Loucy (cell line): Measurements from ENCODE around the gene DNAJB8.

ENCODE experiments used
- H2AFZ ChIP-seq: fragments of 200-600 bp; sonication (generic); 2 replicates; pipeline ENCODE4 v1.6.0; 2016; ENCODE audit warnings: antibody characterized with exemption, mild to moderate bottlenecking, low read length, moderate library complexity
- H3F3A ChIP-seq: fragments of 200-600 bp; 2 replicates; pipeline ENCODE4 v1.6.0; 2016; ENCODE audit warnings: antibody characterized with exemption, low read depth, mild to moderate bottlenecking
- H3K27me3 ChIP-seq: fragments of 200-600 bp; sonication (generic); 2 replicates; pipeline ENCODE4 v1.6.1; 2014; ENCODE audit warnings: low read length, mild to moderate bottlenecking; ENCODE audit not compliant: insufficient read depth, poor library complexity, severe bottlenecking
- H3K36me3 ChIP-seq: fragments of 200-600 bp; sonication (generic); 2 replicates; pipeline ENCODE4 v1.6.1; 2016; ENCODE audit warnings: low read length; ENCODE audit not compliant: insufficient read depth
- H3K4me1 ChIP-seq: fragments of 200-600 bp; sonication (generic); 2 replicates; pipeline ENCODE4 v1.5.1; 2014; ENCODE audit warnings: low read length, mild to moderate bottlenecking; ENCODE audit not compliant: insufficient read depth, poor library complexity, severe bottlenecking
- H3K4me2 ChIP-seq: fragments of 200-600 bp; sonication (generic); 2 replicates; pipeline ENCODE4 v1.6.0; 2014; ENCODE audit warnings: antibody characterized with exemption, low read length, low read depth, mild to moderate bottlenecking; ENCODE audit not compliant: poor library complexity, severe bottlenecking
- H3K4me3 ChIP-seq: fragments of 200-600 bp; sonication (generic); 2 replicates; pipeline ENCODE4 v1.5.1; 2014; ENCODE audit warnings: low read length, mild to moderate bottlenecking, mixed read lengths; ENCODE audit not compliant: poor library complexity, severe bottlenecking
- H3K79me2 ChIP-seq: fragments of 200-600 bp; sonication (generic); 2 replicates; pipeline ENCODE4 v1.6.1; 2014; ENCODE audit warnings: low read length; ENCODE audit not compliant: insufficient read depth
- H3K9ac ChIP-seq: fragments of 200-600 bp; sonication (generic); 2 replicates; pipeline ENCODE4 v1.6.0; 2014; ENCODE audit warnings: mild to moderate bottlenecking, low read depth, low read length, moderate library complexity; ENCODE audit not compliant: poor library complexity, severe bottlenecking
- H3K9me2 ChIP-seq: fragments of 200-600 bp; sonication (generic); replicated peaks from 2 replicates; pipeline ENCODE4 v1.6.1; 2016; ENCODE audit warnings: low read depth, low read length, mixed read lengths
- H3K9me3 ChIP-seq: fragments of 200-600 bp; sonication (generic); 2 replicates; pipeline ENCODE4 v1.6.1; 2014; ENCODE audit warnings: mild to moderate bottlenecking, antibody characterized with exemption, low read length, low read depth; ENCODE audit not compliant: insufficient read depth
- H4K20me1 ChIP-seq: fragments of 200-600 bp; sonication (generic); 2 replicates; pipeline ENCODE4 v1.6.0; 2014; ENCODE audit warnings: antibody characterized with exemption, low read length, mild to moderate bottlenecking; ENCODE audit not compliant: insufficient read depth, poor library complexity, severe bottlenecking
- EZH2phosphoT487 ChIP-seq: fragments of 200-600 bp; IDR thresholded peaks from 2 replicates; pipeline ENCODE4 v1.6.1; 2018; ENCODE audit warnings: antibody characterized with exemption, mild to moderate bottlenecking, moderate library complexity, borderline replicate concordance
- TF ChIP-seq, protein P1 (sequence below): fragments of 200-600 bp; sonication (generic); conservative IDR thresholded peaks from 2 replicates; pipeline ENCODE4 v1.5.1; 2014; ENCODE audit warnings: mild to moderate bottlenecking, antibody characterized with exemption, low read length

DNAJB8 gene

GRCh38 chr3:128455116-128455515 lies 11.6 kb downstream of the DNAJB8 start:
- Histone ChIP-seq H3K4me2 (no peak overlapping the region), H3F3A (no peaks in the 10 kb centered on the region), H3K9me2 (no peaks in the 10 kb centered on the region), H3K36me3 (no peaks in the 10 kb centered on the region), H2AFZ (no peak overlapping the region), H3K79me2 (no peaks in the 10 kb centered on the region), H3K9ac (no peak overlapping the region), H3K4me1 (no peaks in the 10 kb centered on the region), H3K4me3 (no peak overlapping the region), H4K20me1 (no peaks in the 10 kb centered on the region), H3K9me3 (no peaks in the 10 kb centered on the region), H3K27me3 (no peaks in the 10 kb centered on the region)
- TF ChIP-seq EZH2phosphoT487 = no peak

DNA sequence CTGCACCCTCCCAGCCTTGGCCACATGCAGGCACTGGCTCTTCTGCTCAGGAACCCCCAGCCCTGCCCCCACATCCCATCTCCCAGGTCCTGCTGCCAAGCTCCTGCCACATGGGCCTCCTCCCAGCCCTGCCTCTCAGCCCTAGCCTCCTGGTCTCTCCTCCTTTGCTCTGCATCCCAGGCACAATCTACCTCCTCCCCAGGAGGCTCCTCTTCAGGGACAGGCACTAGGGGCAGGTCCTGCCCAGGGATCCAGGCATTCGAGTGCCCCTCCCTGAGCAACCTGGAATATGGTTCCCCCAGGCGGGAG lies 12.4 kb downstream of the DNAJB8 start:
- no peak for TF ChIP-seq EZH2phosphoT487
- TF ChIP-seq, protein P1, sequence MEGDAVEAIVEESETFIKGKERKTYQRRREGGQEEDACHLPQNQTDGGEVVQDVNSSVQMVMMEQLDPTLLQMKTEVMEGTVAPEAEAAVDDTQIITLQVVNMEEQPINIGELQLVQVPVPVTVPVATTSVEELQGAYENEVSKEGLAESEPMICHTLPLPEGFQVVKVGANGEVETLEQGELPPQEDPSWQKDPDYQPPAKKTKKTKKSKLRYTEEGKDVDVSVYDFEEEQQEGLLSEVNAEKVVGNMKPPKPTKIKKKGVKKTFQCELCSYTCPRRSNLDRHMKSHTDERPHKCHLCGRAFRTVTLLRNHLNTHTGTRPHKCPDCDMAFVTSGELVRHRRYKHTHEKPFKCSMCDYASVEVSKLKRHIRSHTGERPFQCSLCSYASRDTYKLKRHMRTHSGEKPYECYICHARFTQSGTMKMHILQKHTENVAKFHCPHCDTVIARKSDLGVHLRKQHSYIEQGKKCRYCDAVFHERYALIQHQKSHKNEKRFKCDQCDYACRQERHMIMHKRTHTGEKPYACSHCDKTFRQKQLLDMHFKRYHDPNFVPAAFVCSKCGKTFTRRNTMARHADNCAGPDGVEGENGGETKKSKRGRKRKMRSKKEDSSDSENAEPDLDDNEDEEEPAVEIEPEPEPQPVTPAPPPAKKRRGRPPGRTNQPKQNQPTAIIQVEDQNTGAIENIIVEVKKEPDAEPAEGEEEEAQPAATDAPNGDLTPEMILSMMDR = no peak

DNA sequence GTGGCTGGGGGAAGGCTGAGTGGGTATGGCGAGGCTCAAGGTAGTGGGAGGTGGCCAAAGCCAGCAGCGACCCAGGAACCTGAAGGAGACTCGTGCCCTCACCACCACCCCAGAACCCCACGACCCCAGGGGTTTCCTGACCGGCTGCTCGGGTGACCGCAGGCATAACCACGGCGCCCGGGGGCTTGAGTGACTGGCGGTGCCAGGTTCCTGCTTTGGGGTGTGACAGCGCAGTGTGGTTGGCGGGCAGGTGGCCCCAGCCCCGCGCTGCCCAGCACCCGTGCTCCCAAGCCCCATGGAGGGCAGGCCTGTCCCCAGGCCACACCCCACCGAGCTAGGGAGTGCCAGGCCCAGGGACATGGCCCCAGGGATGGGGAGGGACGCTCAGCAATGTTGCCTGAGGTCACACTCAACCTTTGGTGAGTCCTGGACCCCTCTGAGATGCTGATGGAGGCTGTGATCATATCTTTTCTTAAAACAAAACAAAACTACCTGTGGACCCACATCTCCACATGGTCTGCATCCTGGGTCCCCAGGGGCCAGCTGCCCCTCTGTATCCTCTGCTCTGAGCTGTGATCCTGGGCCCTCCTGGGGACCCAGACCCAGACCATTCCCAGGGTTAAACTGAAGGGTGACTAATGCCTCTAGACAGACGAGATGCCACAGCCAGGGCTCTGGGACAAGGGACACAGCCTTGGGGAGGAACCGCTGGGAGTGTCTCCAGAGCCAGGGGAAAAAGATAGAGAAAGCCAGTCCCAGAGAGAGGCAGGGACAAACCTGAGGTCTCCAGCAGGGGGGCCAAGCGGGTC lies 13.0 kb downstream of the DNAJB8 start:
- no peaks in the 10 kb centered on the region for H3K79me2 ChIP-seq

More for the DNA sequence above, 12.4 kb downstream of the DNAJB8 start:
- H3K4me2 ChIP-seq = no peak overlapping the region
- H3F3A ChIP-seq = no peaks in the 10 kb centered on the region
- no peak overlapping the region for H3K9ac ChIP-seq
- H3K9me2 ChIP-seq = no peaks in the 10 kb centered on the region
- no peaks in the 10 kb centered on the region for H3K9me3 ChIP-seq
- no peaks in the 10 kb centered on the region for H3K27me3 ChIP-seq
- no peaks in the 10 kb centered on the region for H3K4me1 ChIP-seq
- H2AFZ ChIP-seq = no peak overlapping the region
- no peaks in the 10 kb centered on the region for H3K79me2 ChIP-seq
- no peaks in the 10 kb centered on the region for H4K20me1 ChIP-seq
- no peaks in the 10 kb centered on the region for H3K36me3 ChIP-seq
- no peak overlapping the region for H3K4me3 ChIP-seq

More for the DNA sequence above, 13.0 kb downstream of the DNAJB8 start:
- TF ChIP-seq, protein P1 = no peak
- TF ChIP-seq EZH2phosphoT487 = no peak
- Histone ChIP-seq H4K20me1 (no peaks in the 10 kb centered on the region), H3K4me1 (peaks cover 5% of the 10 kb centered on the region), H3K4me2 (no peak overlapping the region), H3K9me3 (no peaks in the 10 kb centered on the region), H3K9me2 (no peaks in the 10 kb centered on the region), H3K36me3 (no peaks in the 10 kb centered on the region), H2AFZ (no peak overlapping the region), H3K27me3 (no peaks in the 10 kb centered on the region), H3K9ac (no peak overlapping the region), H3K4me3 (no peak overlapping the region), H3F3A (no peaks in the 10 kb centered on the region)
